Muscle layer of colon (tissue), 2 donors: Measurements from ENCODE around the gene GPR173.

ENCODE experiments used
- H3K27ac ChIP-seq: one replicate; pipeline ENCODE4 v1.7.0; 2013; ENCODE audit warnings: low read depth, mild to moderate bottlenecking, low read length, moderate library complexity
- H3K27me3 ChIP-seq, 2 donors: one replicate each; pipeline ENCODE4 v1.7.0; 2013; ENCODE audit warnings: low read length in 2 of 2, mild to moderate bottlenecking in 2 of 2; ENCODE audit not compliant: insufficient read depth in 2 of 2, control insufficient read depth in 1 of 2
- H3K36me3 ChIP-seq: one replicate; pipeline ENCODE4 v1.7.0; 2013; ENCODE audit warnings: mild to moderate bottlenecking, low read length; ENCODE audit not compliant: insufficient read depth
- H3K4me1 ChIP-seq: one replicate; pipeline ENCODE4 v1.7.0; 2013; ENCODE audit warnings: mild to moderate bottlenecking, low read length; ENCODE audit not compliant: insufficient read depth
- H3K4me3 ChIP-seq, 2 donors: one replicate each; pipeline ENCODE4 v1.7.0; 2013; ENCODE audit warnings: low read length in 2 of 2, low read depth in 1 of 2, mild to moderate bottlenecking in 1 of 2, moderate library complexity in 1 of 2
- H3K9ac ChIP-seq: one replicate; pipeline ENCODE4 v1.7.0; 2013; ENCODE audit warnings: low read length
- H3K9me3 ChIP-seq: one replicate; pipeline ENCODE4 v1.7.0; 2013; ENCODE audit warnings: mild to moderate bottlenecking, low read length
- donor health status: abdominal sarcoma.
- donor health status: Adenocarcinoma of cecum.

GPR173 gene

DNA sequence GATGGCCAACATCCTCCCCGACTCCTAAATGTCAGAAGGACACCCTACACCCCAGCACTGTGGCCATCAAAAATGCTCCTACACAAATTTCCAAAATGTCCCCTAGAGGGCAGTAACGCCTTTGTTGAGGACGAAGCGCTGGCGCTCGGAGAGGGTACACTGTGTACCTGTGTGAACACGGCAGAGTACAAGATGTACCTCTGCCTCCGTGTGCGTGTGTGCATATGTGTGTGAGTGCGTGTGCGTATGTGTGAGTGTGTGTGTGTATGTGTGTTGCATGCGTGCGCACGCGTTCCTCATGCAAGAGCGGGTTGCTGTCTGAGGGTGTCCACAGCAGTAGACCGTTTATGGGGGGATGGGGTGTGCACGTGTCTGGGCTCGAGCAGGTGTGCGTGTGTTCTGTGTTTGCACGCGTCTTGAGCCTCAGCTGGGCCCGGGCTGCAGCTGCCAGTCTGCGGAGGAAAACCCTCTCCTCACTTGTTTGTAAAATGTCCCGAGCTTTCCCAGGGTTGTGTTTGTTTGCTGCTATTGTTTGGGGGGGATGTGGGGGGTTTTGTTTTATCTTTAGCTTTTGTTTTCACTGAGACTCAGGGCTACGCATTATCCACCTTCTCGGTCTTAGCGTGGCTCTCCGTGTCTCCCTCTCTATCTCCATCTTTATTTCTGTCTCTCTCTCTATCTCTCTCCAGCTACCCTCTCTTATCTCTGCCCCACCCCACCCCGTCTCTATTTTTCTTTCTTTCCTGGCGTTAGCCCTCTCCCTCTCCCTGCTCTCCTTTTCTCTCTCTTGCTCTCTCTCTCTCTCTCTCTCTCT, 23.2 kb downstream of the GPR173 start:
- no peaks in the 10 kb centered on the region for H3K4me1 ChIP-seq
- H3K9ac ChIP-seq, result peak overlapping the region; percentile 53
- peak overlapping the region in 1 of 2 donors; percentile 61 for H3K4me3 ChIP-seq
- peaks cover 0 to 8% of the 10 kb centered on the region in 2 donors for H3K27me3 ChIP-seq
- no peaks in the 10 kb centered on the region for H3K9me3 ChIP-seq
- H3K27ac ChIP-seq, result peak overlapping the region; percentile 44
- no peaks in the 10 kb centered on the region for H3K36me3 ChIP-seq

DNA sequence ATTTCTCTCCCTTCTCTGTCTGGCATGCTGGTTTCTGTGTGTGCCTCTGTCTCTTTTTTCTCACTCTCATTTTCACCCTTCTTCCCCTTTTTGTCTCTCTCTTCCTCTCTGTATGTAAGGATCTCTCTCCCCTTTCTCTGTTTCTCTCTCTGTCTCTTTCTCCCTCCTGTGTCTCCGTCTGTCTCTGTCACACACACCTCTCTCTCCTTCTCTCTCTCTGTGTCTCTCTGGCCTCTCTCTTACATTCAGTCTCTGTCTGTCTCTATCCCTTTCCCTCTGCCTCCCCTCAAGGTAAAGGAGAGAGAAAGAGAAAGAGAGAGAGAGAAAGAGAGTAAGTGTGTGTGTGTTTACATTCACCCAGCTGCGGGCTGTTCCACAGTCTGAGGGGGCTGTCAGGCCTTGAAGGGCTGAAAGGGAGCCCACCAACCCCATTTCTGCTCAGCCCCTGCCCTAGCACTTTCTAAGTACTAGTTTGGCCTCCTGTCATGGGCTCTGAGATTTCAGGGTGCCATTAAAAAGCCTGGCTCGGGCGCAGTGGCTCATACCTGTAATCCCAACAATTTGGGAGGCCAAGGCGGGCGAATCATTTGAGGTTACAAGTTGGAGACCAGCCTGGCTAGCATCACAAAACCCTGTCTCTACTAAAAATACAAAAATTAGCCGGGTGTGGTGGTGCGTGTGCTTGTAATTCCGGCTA, 24.0 kb downstream of the GPR173 start:
- peaks cover 0 to 8% of the 10 kb centered on the region in 2 donors for H3K27me3 ChIP-seq
- H3K4me3 ChIP-seq, result peak overlapping the region in 1 of 2 donors; percentile 61
- no peaks in the 10 kb centered on the region for H3K4me1 ChIP-seq
- H3K9me3 ChIP-seq, result no peaks in the 10 kb centered on the region
- H3K36me3 ChIP-seq, result no peaks in the 10 kb centered on the region
- H3K9ac ChIP-seq, result peak overlapping the region; percentile 53
- peak overlapping the region; percentile 44 for H3K27ac ChIP-seq

GRCh38 chrX:53073115-53073586, 24.6 kb downstream of the GPR173 start:
- Histone ChIP-seq H3K27me3 (peaks cover 0 to 8% of the 10 kb centered on the region in 2 donors), H3K4me1 (no peaks in the 10 kb centered on the region), H3K9me3 (no peaks in the 10 kb centered on the region), H3K36me3 (no peaks in the 10 kb centered on the region), H3K9ac (no peak overlapping the region), H3K4me3 (no peak overlapping the region), H3K27ac (no peak overlapping the region)

- no peaks in the 10 kb centered on the region for H3K4me1 ChIP-seq
- no peak overlapping the region for H3K9ac ChIP-seq
- no peak overlapping the region for H3K4me3 ChIP-seq
- peaks cover 0 to 8% of the 10 kb centered on the region in 2 donors for H3K27me3 ChIP-seq
- H3K9me3 ChIP-seq, result no peaks in the 10 kb centered on the region
- no peak overlapping the region for H3K27ac ChIP-seq
- H3K36me3 ChIP-seq, result no peaks in the 10 kb centered on the region
Measured at GRCh38 chrX:53075011-53075410, 26.4 kb downstream of the GPR173 start.

- Histone ChIP-seq H3K27ac (no peak overlapping the region), H3K4me1 (peaks cover 4% of the 10 kb centered on the region), H3K4me3 (no peak overlapping the region), H3K36me3 (no peaks in the 10 kb centered on the region), H3K9ac (no peak overlapping the region), H3K9me3 (no peaks in the 10 kb centered on the region), H3K27me3 (peaks cover 0 to 8% of the 10 kb centered on the region in 2 donors)
Measured at GRCh38 chrX:53076671-53077070, 28.1 kb downstream of the GPR173 start.

DNA sequence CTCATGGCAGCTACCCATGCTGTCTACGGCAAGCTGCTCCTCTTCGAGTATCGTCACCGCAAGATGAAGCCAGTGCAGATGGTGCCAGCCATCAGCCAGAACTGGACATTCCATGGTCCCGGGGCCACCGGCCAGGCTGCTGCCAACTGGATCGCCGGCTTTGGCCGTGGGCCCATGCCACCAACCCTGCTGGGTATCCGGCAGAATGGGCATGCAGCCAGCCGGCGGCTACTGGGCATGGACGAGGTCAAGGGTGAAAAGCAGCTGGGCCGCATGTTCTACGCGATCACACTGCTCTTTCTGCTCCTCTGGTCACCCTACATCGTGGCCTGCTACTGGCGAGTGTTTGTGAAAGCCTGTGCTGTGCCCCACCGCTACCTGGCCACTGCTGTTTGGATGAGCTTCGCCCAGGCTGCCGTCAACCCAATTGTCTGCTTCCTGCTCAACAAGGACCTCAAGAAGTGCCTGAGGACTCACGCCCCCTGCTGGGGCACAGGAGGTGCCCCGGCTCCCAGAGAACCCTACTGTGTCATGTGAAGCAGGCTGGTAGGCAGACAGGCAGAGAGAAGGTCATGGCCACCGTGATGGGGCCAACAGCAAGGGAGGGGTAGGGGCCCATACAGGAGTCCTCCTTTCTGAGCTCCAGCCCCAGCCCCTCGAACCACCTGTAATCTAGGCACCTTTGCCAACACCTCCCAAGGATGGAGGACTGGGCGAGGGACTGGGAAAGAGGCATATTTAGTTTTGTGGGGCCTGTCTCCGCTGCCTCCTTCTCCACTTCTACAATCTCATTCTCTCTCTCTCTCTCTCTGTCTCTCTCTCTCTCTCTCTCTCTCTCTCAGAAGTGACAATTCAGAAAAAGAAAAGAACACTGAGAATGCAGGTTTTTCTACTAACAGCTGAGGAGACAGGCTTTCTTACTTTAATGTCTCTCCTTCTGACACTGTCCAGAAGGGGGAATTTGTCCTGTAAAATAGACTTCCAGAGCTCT, 28.9 kb downstream of the GPR173 start:
- Histone ChIP-seq H3K4me1 (peaks cover 4% of the 10 kb centered on the region), H3K27ac (no peak overlapping the region), H3K4me3 (no peak overlapping the region), H3K36me3 (no peaks in the 10 kb centered on the region), H3K9ac (no peak overlapping the region), H3K27me3 (peaks cover 0 to 6% of the 10 kb centered on the region in 2 donors), H3K9me3 (no peaks in the 10 kb centered on the region)

- H3K27ac ChIP-seq, result no peak overlapping the region
Measured at GRCh38 chrX:53078943-53079342, 30.4 kb downstream of the GPR173 start.

DNA sequence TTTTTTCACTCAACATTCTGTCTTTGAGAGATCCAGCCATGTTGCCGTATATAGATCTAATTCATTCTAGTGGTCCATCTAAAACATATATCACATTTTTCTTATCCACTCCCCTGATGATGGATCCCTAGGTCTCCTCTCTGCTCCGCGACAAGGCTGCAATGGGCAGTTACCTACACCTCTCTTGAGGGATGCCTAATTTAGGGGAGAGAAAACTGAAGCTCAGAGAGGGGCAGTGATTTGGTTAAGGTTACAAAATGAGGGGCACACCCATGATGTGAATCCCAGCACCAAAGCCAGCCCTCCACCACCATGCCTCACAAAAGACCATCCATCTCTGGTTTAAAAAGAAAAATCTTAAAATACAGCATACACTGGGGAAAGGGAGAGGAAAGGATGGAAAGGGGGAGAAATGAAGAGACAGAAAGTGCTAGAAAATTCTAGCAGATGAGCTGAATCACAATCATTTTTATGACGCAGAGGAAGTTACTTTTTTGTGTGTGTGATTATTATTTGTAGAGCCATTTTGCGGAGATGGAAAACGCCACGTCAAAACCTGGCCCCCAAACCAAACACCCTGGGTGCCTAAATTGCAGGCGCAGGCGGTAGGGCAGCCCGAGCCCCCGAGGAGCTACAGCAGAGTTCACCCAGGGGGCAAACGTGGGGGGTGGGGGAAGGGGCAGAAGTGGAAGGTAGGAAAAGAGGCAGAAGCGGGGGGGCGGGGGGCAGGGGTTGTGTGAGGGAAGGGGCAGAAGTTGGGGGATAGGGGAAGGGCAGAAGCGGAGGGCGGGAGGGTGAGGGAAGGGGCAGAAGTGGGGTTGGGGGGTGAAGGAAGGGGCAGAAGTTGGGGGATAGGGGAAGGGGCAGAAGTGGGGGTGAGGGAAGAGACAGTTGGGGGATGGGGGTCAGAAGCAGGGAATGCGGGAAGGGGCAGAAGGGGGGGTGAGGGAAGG, 32.3 kb downstream of the GPR173 start:
- peaks cover 25% of the 10 kb centered on the region for H3K4me1 ChIP-seq
- H3K9me3 ChIP-seq, result no peaks in the 10 kb centered on the region
- no peak overlapping the region for H3K4me3 ChIP-seq
- peak overlapping the region; percentile 21 for H3K9ac ChIP-seq
- peak overlapping the region; percentile 66 for H3K27ac ChIP-seq
- peaks cover 19% of the 10 kb centered on the region for H3K36me3 ChIP-seq
- no peaks in the 10 kb centered on the region for H3K27me3 ChIP-seq

More at GRCh38 chrX:53078943-53079342, 30.4 kb downstream of the GPR173 start:
- H3K27me3 ChIP-seq, result no peaks in the 10 kb centered on the region
- H3K9ac ChIP-seq, result no peak overlapping the region
- H3K4me3 ChIP-seq, result no peak overlapping the region
- H3K9me3 ChIP-seq, result no peaks in the 10 kb centered on the region
- peaks cover under 1% of the 10 kb centered on the region for H3K36me3 ChIP-seq
- peaks cover 11% of the 10 kb centered on the region for H3K4me1 ChIP-seq

DNA sequence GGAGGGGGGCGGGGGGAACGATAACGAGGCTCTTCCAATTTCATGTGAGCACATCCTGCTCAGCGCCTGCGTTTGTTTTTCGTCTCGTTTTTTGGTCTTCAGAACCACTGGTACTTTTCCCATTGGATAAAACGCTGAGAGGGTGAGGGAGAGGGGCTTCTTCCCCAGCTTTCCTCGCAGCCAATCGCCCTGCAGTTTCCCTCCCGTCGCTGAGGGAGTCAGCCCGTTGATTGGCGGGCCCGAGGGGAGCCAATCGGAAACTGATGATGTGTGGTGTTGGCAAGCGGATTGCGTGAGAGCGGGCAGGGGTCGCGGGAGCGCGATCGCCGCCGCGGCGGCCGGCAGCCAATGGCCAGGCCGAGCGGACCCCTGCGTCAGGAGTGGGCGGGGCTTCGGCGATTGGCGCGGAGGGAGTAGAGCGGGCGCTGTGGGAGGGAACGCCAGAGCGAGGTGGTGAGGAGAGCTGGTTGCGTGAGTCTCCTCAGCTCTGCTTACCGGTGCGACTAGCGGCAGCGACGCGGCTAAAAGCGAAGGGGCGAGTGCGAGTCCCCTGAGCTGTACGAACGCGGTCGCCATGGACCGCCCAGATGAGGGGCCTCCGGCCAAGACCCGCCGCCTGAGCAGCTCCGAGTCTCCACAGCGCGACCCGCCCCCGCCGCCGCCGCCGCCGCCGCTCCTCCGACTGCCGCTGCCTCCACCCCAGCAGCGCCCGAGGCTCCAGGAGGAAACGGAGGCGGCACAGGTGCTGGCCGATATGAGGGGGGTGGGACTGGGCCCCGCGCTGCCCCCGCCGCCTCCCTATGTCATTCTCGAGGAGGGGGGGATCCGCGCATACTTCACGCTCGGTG, 33.6 kb downstream of the GPR173 start, which contains the start of gene TSPYL2:
Gene TSPYL2, plus strand, starts transcription at position 443 of the 848 bp plus-strand sequence. Its CDS starts 132 bp downstream, at position 575.
- Histone ChIP-seq H3K9me3 (no peaks in the 10 kb centered on the region), H3K4me3 (peak within 1 kb of the TSS; percentile 45 to 82), H3K9ac (peak within 1 kb of the TSS; percentile 84), H3K36me3 (peaks cover 28% of the 10 kb centered on the region), H3K27me3 (no peaks in the 10 kb centered on the region), H3K27ac (peak within 1 kb of the TSS; percentile 76), H3K4me1 (peaks cover 37% of the 10 kb centered on the region)
